Limb (tissue), 2 donors: Measurements from ENCODE around the gene SETD9.

Source experiments
- DNase-seq, 2 donors: peaks; one replicate each; pipeline ENCODE4 v3.0.0-alpha.2; 2016; ENCODE audit errors: extremely low spot score in 2 of 2

Gene SETD9

GRCh38 chr5:56909294-56910209 lies at the start of gene SETD9:
TSS of gene SETD9 (plus strand) at chr5:56909596. CDS start at chr5:56909646, 50 bp downstream.
- DNase-seq: peak; percentile 97 to 99

GRCh38 chr5:56861893-56862485 lies 47.4 kb upstream of the SETD9 start:
- DNase-seq: no peak

GRCh38 chr5:56862909-56863308 lies 46.5 kb upstream of the SETD9 start:
- no peak for DNase-seq

GRCh38 chr5:56871777-56872176 lies 37.6 kb upstream of the SETD9 start:
- DNase-seq: no peak

GRCh38 chr5:56873056-56873455 lies 36.3 kb upstream of the SETD9 start:
- DNase-seq: no peak

GRCh38 chr5:56876327-56876726 lies 33.1 kb upstream of the SETD9 start:
- no peak for DNase-seq

- no peak for DNase-seq
Measured at GRCh38 chr5:56881571-56881970, 27.8 kb upstream of the SETD9 start.

GRCh38 chr5:56893251-56893951 lies 16.0 kb upstream of the SETD9 start:
- DNase-seq: no peak

GRCh38 chr5:56896763-56897162 lies 12.6 kb upstream of the SETD9 start:
- DNase-seq: no peak

- no peak for DNase-seq
Measured at GRCh38 chr5:56898213-56898612, 11.2 kb upstream of the SETD9 start.

GRCh38 chr5:56900395-56900794 lies 9.0 kb upstream of the SETD9 start:
- DNase-seq: no peak

GRCh38 chr5:56900858-56901578 lies 8.4 kb upstream of the SETD9 start:
- peak in 1 of 2 donors; percentile 48 for DNase-seq

- no peak for DNase-seq
Measured at GRCh38 chr5:56908942-56909293, 478 bp upstream of the SETD9 start.

- no peak for DNase-seq
Measured at GRCh38 chr5:56910210-56910965, 992 bp downstream of the SETD9 start.

- no peak for DNase-seq
Measured at GRCh38 chr5:56913766-56914165, 4.4 kb downstream of the SETD9 start.

- no peak for DNase-seq
Measured at GRCh38 chr5:56914678-56915077, 5.3 kb downstream of the SETD9 start.

- DNase-seq: no peak
Measured at GRCh38 chr5:56917534-56917933, 8.1 kb downstream of the SETD9 start.

- no peak for DNase-seq
Measured at GRCh38 chr5:56918054-56918453, 8.7 kb downstream of the SETD9 start.

GRCh38 chr5:56919942-56920662 lies 10.7 kb downstream of the SETD9 start:
- DNase-seq: no peak

GRCh38 chr5:56922922-56923321 lies 13.5 kb downstream of the SETD9 start:
- no peak for DNase-seq
